NCI-H226 (cell line): ENCODE results near the gene SLC23A1.
A peak's percentile ranks its signal among the peaks of the same experiment; 100 is the strongest.

Source experiments
- DNase-seq: peaks from one replicate; pipeline ENCODE4 v3.0.0-alpha.2; 2015

The SLC23A1 gene

DNA sequence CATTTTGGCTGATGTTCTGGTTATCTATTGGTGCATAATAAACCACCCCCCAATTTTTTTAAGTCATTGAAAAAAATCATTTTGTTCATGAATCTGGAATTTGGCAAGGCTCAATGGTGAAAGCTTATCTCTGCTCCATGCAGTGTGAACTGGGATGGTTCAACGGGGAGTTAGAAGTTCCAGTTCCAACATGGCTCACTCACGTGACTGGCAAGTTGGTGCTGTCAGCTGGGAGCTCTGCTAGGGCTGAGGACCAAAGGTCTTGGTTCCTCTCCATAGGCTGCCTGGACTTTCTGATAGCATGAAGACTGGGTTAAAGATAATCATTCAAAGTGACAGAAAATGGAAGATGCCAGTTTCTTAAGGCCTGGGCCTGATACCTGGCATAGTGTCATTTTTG lies 23.9 kb upstream of the SLC23A1 start:
- no peak for DNase-seq

GRCh38 chr5:139404484-139404840 lies 21.4 kb upstream of the SLC23A1 start:
- no peak for DNase-seq

GRCh38 chr5:139403787-139404483 lies 20.8 kb upstream of the SLC23A1 start, which contains the start of gene SPATA24:
TSS of gene SPATA24 (minus strand) at chr5:139404089. CDS start at chr5:139404060, 29 bp downstream.
- peak; percentile 94 for DNase-seq

- DNase-seq: no peak
These were observed 20.3 kb upstream of the SLC23A1 start for GRCh38 chr5:139403418-139403786.

GRCh38 chr5:139402561-139403158 lies 19.6 kb upstream of the SLC23A1 start:
- DNase-seq: no peak

DNA sequence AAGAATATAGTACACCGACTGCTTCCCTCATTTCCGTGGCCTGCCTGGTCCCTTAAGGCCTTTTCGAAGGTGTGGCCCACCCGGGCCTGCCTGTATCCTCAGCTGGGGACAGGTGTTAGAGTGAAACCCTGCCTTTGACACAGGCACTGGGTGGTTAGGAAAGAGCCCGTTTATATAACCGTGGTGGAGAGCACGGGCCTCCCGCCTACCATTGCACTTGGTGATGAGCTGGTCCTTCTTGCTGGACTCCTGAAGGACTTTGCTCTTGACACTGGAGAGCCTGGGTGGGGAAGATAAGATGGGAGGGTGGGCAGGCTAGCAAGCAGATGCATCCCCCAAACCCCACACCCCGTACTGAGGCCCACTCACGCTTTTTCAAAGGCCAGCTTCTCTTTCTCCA lies 18.4 kb upstream of the SLC23A1 start:
- DNase-seq: no peak

DNA sequence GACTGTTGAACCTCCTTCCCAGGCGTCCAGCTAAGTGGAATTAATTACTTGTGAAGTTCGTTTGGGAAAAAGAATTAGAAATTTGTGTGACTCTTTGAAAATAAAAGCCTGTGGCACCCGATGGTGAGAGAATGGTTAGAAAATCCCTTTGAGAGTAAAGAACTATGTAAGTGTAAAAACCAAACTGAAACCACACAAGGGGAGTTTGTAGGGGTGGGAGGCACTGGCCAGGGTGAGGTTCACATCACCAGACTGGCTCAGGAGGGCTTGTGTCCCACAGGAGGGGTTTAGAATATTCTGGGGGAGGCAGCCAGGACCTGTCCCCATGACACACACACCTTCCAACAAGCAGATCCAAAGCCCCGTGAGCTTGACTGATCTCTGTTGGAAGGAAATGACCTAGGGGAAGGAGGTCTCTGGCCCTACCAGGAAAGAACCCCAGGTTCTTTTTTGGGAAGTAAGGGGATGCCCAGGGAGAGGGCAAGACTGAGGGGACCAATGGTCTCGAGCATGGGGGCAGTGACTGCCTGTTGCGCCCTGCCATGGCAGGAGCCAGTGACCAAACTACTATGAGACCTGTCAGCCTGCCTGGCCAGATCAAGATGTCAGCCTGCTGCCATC lies 16.5 kb upstream of the SLC23A1 start:
- no peak for DNase-seq

DNA sequence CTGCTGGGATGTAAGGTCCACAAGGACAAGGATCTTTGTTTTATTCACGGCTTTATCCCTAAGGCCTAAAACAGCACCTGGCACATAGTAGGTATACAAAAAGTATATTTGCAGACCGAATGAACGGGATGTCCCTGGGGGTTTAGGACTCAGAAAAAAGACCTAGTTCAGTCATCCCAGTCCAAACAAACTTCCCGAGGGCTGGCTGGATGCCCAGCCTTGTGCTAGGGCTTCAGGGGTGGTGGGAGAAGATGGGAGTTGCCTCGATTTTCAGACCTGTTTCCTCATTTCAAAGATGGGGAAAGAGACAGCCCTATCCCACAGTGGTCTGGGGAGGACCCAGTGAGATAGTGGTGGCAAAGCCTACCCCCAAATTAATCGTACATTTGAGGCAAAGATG lies 14.8 kb upstream of the SLC23A1 start:
- DNase-seq: no peak

GRCh38 chr5:139396691-139397090 lies 13.6 kb upstream of the SLC23A1 start:
- no peak for DNase-seq

- DNase-seq: no peak
These were observed 12.9 kb upstream of the SLC23A1 start for GRCh38 chr5:139395844-139396640.

GRCh38 chr5:139394654-139395566 lies 11.8 kb upstream of the SLC23A1 start, which contains the start of gene PROB1:
TSS of gene PROB1 (minus strand) at chr5:139395104. CDS start at chr5:139395081, 23 bp downstream.
- DNase-seq: no peak

GRCh38 chr5:139394123-139394653 lies 11.1 kb upstream of the SLC23A1 start:
- DNase-seq: no peak

DNA sequence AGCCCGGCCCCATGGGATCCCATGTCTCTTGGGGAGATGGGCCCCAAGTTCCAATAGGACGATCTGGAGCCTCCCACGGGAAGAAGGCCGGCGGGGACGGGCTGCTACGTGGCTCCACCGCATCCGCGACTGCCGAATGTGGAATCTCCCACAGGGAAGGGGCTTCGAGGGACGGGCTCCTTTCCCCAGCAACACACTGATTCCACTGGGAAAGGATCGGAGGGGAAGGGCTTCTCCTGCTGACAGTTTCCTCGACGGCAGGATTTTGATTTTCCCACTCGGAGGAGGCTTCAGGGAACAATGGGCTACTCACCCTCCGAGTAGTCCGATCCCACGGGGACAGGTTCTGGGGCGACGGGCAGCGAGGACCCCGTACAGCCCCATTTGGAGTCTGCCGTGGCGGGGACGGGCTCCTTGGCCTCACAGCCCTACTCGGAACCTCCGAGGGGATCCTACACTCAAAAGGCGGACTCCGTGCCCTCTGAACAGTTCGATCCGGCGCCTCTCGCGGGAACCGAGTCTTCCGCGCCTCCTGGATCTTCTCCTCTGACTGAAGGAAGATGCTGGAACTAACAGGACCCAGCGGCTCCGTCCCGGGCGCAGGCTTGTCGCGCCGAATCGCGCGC lies 10.5 kb upstream of the SLC23A1 start:
- DNase-seq: no peak

DNA sequence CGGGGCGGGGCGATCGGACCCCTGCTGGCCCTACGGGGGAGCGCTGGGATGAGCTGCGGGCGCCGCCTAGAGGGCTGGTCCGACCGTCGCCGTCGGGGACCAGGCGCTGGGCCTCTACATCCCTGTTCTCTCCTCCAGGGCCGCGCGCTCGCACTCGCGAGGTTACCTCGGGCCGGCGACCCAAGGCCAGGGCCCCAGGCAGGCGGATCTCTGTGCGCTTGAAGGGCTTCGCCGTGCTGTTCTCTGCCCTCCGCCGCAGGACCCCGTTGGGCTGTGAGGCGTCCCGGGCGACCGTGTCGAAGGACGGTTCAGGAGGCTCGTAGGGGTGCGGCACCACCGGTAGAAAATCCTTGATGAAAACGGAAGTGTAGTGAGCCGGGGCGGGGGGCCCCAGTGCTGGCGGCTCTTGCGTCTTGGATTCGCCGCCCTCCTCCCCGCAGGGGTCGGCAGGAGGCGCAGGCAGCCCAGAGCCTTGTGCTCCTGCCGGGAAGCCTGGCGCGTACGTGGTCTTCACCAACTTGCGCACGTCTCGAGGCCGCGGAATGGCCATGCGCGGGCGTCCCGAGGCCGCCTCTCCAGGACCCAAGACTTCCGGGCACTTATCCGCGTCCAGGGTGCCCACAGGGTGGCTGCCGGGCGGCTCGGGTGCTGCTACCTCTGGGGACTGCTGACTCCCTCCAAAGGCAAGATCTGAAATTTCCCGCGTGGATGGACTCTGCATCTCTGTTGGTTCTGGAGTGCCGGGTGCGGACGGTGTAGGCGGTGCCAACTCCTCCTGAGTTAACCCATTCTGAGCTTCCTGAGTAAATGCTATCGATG lies 9.8 kb upstream of the SLC23A1 start:
- DNase-seq: no peak

- no peak for DNase-seq
These were observed 9.2 kb upstream of the SLC23A1 start for GRCh38 chr5:139392324-139392677.

- DNase-seq: peak; percentile 88
These were observed 8.7 kb upstream of the SLC23A1 start for GRCh38 chr5:139391570-139392323.

DNA sequence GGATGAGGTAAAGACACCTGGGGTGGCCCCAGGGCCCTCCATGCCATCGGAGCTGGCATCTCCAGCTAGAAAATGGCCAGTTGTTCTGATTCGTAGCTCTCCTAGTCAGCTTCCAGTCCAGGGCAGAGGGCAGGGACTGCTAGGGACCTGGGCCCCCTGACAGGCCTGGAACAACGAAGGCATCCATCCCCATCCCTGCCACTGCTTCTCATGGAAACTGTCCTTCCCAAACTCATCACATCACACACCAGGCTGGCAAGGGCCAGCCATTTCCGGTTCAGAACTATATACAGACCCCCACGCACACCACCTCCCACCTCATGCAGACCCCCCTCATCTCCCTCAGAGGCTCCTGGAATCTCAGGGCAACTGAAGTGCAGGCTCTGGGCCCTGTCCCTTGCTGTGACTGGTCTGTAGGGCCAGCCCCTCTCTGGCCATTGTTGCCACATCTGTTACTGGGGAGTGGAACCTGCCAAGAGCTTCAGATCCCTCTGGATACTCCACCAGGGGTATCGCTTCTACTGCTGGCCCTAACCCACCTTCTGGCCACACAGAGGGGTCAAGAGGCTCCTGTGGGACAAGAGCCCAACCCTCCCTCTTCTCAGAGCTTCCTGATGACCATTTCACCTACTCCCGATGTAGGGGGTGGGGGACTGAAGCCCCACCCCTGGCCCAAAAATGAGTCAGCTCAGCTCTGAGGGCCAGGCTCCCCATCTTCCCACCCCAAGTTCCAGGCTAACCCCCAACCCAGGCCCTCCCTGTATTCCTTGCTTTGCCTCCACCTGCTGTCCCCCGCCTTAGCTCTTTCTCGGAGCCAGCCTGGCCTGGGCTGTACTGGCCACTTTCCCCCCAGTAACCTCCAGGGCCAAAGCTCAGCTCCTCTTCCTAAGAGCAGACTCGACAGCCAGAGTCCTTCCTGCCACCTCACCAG lies 7.8 kb upstream of the SLC23A1 start:
- no peak for DNase-seq

- DNase-seq: no peak
These were observed 6.9 kb upstream of the SLC23A1 start, which contains the start of gene MZB1 for GRCh38 chr5:139389701-139390638. TSS of gene MZB1 (minus strand) at chr5:139389913. CDS start at chr5:139389856, 57 bp downstream.
